Effector CD8-positive, alpha-beta T cell (primary cell): ENCODE data around the gene CISD1.
"Not testable (repeated sequence)": the region's sequence is repeated elsewhere in the genome, so short reads cannot be mapped to it uniquely, and the experiment has no call there.

Source experiments
- DNase-seq: peaks from one replicate; lab custom pipeline; 2025; lab: John Stamatoyannopoulos, UW
- total RNA-seq, 4 experiments: gene quantifications; one replicate each; lab custom pipeline; 2026; lab: John Stamatoyannopoulos, UW

The CISD1 gene
- 6.2 to 11.1 (median 9.6) reads per million in 4 experiments for total RNA-seq

DNA sequence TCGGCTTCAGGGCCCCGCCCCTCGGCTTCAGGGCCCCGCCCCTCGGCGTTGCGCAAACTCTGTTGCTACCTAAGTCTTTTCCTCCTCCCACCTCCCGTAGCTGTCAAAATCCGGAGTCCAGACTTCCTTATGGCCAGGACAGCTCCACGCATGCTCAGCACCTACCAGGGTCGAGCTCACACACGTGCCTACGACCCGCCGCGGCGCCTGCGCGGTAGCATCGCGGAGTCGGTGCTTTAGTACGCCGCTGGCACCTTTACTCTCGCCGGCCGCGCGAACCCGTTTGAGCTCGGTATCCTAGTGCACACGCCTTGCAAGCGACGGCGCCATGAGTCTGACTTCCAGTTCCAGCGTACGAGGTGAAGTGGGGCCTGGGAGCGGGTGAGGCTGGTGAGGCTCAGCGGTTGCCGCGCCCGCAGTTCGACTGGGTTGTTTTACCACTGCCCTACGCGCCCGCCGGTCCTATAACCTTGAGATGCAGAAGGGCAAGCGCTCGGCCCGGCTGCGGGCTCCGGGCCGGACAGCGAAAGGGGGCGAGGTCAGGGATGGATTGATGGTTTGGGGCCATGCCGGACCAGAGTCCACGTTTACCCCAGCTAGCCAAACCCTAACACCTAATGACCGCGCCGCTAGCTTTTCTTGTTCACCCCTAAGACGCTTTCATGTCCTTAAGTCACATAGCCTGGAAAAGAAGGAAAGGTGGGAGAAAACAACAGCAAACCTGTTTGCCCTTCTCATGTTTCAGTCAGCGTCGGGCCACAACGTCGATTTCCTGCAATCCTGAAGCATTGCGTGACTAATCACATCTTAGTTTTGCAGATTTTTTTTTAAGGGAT is at the start of gene CISD1:
CISD1 (plus strand) TSS at position 217 of the 836 bp plus-strand sequence; CDS start at position 329, 112 bp downstream.
- peak; percentile 91 for DNase-seq

DNA sequence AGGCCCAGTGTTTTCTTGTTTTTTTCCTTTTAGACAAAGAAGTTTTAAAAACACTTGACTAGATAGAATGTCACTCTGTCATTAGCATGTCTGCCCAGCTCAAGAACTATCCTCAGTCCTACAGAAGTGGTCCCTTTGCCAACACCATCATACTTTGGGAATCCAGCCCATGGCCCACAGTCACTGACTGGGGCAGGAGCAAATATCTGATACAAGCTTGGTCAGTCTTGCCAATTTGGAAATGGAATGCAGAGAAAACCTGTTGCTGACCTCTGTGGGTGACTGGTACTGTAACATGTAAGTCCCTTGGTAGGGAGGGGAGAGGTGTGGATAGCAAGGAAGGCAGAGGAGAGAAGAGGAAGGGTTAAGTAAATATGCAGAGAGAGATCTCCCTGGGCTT is 49.1 kb upstream of the CISD1 start:
- no peak for DNase-seq

DNA sequence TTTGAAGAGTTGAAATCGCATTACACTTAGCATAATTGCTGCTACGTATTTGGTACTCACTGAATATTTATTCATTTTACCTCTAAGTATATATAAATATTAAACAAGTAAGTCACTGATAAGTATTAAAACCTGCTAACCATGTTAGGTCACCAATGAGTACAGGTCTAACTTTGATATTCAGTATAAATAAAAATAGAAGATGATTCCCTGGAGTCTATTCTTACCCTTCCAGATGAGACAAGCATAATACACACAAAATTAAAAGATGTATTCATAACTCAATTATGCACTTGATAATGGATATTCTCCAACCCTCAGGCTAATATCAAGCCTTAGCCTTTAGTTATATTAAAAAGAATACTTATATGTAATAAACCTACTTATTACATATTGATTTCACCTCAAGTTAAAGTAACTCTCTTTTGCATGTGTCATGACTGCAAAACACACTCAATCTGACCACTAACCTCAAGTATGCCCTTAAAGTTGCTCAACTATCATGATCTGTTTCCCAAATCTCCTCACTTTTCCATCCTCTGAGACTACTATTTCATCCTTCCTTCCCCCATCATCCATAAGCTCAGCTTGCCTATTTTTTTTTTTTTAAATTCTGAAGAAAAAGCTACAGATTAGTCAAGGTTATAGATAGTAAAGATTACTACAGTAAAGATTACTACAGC is 48.1 kb upstream of the CISD1 start:
- no peak for DNase-seq

- no peak for DNase-seq
Observed at GRCh38 chr10:58225654-58226053, 43.3 kb upstream of the CISD1 start.

DNA sequence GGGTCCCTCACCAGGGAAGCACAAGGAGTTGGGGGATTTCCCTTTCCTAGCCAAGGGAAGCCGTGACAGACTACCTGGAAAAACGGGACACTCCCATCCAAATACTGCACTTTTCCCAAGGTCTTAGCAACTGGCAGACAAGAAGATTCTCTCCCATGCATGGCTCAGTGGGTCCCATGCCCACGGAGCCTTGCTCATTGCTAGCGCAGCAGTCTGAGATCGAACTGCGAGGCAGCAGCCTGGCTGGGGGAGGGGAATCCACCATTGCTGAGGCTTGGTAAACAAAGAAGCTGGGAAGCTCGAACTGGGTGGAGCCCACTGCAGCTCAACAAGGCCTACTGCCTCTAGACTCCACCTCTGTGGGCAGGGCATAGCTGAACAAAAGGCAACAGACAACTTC is 39.1 kb upstream of the CISD1 start:
- DNase-seq: not testable (repeated sequence)

DNA sequence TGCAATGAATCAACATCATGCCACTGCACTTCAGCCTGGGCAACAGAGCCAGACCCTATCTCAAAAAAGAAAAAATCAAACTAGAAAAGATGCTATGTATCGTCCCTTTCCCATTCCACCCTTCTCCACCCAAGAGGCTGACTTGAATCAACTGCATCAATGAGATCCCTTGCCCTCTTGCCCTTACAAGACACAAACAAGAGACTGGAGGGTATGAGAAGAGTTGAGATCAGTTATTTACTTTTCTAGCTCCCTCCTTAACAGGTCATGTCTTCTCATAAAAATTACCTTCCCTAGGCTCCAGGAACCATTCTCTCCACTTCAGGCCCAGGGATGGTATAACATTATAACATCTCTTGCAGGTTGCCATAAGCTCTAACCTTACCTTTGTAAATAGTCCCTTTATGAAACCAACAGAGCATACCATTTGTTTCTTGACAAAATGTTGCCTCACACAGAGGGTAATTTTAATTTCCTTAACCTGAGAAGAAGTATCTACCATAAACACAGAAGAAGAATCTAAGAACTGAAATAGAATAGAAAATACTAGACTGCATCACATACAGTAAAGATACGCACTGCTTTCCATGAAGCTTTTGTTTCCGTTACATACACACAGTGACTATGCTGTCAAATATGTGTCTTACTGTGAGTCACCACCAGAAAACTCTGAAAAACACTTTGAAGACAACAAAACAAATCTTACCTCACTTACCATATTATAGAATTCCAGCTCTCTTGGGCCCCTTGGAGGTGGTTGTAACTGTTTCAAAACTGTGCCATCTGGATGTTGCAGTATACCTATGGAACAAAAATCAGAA is 31.7 kb upstream of the CISD1 start:
- no peak for DNase-seq

- DNase-seq: no peak
Observed at GRCh38 chr10:58239561-58240169, 29.3 kb upstream of the CISD1 start.

DNA sequence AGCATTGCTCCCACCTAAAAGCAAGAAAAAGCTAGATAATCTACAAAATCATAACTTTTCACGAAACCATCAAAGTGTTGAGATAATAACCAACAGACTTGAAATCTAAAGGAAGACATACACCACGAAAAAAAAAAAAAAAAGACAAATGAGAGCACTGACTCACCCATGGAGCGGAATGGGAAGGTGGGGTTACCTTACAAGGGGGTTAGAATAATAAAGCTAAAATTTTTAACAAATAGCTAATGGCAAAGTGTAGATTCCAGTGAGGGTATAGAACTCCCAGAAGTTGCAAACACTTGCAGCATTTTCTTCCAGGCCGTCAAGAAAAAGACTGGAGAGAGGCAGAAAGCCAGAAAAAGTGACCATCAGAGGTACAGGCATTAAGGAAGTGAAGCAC is 28.4 kb upstream of the CISD1 start:
- no peak for DNase-seq

GRCh38 chr10:58241346-58241745 is 27.6 kb upstream of the CISD1 start:
- no peak for DNase-seq

DNA sequence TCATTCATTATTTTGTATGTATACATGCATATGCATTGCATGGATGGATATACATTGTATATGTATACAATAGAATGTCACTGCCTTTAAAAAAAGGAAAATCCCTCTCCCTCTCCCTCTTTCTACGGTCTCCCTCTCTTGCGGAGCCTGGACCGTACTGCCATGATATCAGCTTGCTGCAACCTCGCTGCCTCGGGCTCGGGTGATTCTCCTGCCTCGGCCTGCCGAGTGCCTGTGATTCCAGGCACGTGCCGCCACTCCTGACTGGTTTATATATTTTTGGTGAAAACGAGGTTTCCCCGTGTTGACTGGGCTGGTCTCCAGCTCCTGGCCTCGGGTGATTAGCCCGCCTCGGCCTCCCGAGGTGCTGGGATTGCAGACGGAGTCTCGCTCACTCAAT is 25.7 kb upstream of the CISD1 start:
- DNase-seq: no peak

- DNase-seq: not testable (repeated sequence)
Observed at GRCh38 chr10:58243801-58244200, 25.2 kb upstream of the CISD1 start.

DNA sequence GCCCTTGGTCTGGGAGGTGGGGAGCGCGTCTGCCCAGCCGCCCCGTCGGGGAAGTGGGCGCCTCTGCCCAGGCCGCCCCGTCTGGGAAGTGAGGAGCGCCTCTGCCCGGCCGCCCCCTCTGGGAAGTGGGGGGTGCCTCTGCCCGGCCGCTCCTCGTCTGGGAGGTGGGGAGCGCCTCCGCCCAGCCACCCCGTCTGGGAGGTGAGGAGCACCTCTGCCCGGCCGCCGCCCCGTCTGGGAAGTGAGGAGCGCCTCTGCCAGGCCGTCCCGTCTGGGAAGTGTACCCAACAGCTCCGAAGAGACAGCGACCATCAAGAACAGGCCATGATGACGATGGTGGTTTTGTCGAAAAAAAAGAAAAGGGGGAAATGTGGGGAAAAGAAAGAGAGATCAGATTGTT is 24.7 kb upstream of the CISD1 start:
- DNase-seq: not testable (repeated sequence)

- not testable (repeated sequence) for DNase-seq
Observed at GRCh38 chr10:58244666-58245065, 24.3 kb upstream of the CISD1 start.

DNA sequence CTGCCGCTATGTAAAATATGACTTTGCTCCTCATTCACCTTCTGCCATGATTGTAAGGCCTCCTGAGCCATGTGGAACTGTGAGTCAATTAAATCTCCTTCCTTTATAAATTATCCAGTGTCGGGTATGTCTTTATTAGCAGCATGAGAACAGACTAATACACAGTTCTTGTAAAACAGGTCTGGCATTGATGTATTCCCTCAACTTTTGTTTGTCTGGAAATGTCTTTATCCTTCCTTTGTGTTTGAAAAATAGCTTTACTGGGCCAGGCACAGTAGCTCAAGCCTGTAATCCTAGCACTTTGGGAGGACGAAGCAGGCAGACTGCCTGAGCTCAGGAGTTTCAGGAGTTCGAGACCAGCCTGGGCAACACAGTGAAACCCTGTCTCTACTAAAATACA is 15.8 kb upstream of the CISD1 start:
- no peak for DNase-seq

GRCh38 chr10:58254644-58255043 is 14.3 kb upstream of the CISD1 start:
- DNase-seq: no peak

- not testable (repeated sequence) for DNase-seq
Observed at GRCh38 chr10:58256013-58256780, 12.8 kb upstream of the CISD1 start.

DNA sequence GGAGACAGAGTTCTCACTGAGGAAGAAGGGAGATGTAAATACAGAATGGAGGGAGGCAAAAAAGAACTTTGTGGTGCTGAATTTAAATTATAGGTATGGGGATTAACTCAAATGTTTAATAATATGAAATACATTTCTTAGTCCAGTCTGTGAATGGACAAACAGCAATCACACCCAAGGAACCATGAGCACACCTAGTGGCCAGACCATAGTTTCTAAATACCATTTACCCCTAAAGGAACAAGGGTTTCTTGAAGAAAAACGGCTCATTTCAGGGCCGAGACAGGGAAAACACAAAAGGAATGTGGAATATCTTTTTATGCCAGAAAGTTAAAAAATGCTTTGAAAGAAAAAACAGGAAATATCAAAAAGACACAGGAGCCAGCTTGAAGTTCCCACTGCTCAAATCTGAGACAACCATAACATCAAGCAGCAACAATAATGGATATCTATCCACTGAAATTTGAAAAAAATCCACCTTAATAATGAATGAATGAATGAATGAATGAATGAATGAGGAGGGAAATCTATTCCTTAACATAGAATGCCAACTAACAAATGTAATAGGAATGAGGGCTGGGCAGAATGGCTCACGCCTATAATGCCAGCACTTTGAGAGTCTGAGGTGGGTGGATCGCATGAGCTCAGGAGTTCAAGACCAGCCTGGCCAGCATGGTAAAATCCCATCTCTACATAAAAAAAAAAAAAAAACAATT is 9.8 kb upstream of the CISD1 start:
- DNase-seq: no peak

- no peak for DNase-seq
Observed at GRCh38 chr10:58260334-58260733, 8.6 kb upstream of the CISD1 start.

DNA sequence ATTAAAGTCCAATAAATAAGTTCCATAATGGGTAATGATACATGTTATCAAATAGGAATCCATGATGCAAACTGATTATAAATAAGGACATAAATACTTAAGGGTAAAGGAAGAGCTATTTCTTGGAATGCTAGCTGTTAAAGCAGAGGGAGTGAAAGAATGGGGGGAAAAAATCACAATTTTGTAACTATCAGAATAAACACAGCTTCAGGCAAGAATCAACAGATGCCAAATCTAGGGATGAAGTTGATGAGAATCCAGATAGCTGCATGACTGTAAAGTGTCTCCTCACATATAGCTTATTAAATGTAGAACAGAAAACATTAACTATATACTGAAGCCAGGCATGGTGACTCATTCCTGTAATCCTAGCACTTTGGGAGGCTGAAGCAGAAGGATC is 6.2 kb upstream of the CISD1 start:
- DNase-seq: no peak

DNA sequence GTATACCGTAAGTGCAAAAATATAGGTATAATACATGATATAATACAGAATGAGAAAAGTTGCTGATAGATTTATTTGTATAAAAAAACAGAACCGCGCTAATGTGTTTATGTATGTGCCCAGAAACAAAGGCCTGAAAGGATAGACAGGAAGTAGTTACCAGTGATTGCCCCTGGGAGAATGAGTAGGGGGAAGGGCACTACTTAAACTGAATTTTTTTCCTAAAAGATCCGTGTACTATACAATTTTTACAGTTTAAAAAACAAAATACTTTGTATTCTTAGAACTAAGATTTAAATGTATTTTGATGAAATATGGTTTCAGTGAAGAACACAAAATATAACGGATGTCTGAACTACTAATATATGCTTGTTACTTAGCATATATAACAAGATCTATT is 4.2 kb upstream of the CISD1 start:
- no peak for DNase-seq
